Measurements from ENCODE around the gene RASGRP3.
A peak's percentile ranks its signal among the peaks of the same experiment; 100 is the strongest.
"Not testable (repeated sequence)": the region's sequence is repeated elsewhere in the genome, so short reads cannot be mapped to it uniquely, and the experiment has no call there.

The RASGRP3 gene

DNA sequence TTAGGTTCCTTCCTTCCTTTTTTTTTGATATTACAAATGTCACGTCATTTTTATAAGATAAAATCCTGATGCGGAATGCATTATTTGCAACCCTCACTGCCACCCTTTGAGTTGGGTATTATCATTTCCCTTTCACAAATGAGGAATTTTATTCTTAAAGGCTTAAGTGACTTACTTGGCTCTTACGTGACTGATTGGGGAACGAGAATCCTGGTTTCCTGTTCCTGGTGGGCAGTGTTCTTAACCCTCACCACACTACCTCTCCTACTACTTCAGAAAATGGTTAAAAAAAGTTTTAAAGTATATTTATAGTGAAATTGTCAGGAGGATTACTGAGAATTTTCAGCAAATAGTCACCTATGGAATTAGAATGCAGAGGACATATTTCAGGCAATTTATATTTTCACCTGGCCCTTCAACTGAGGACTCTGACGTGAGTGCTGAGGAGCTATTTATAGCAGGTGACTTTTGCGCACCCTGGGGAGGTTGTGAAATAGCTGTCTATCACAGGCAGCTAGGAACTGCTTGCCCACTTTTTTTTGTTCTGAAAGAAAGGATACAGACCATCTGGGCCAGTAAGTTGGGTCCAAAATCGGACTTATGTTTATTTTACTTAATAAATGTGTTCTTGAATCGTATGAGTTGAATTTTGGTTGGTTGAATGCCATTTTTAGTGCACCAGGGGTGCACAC, 18.7 kb upstream of the RASGRP3 start:
- DNase-seq (ENCODE audit: low read depth): peak; percentile 87

DNA sequence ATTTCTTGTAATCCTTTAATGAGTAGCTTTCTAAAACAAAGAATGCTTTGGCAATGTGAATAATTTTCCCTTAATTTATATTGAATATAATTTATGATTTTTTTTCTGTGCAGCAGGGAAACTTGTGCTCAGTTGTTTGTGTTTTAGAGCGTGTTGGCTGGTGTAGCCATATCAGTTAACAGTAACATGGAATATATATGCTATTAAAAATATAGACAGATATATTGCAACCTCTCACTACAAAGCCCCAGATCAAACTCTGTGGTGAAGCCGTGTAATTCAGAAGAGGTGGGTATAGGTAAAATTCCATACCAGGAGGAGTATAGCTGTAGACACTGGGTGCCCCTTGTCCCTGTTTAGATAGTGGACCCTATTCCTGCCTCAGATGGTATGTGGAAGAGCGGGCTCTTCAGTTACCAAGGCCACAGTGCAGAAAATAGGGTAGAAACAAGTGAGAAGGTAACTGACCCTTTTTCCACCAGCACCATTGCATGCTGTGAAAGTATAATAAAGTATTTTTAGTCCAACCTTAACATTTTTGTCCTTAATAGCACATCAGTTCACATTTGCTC, 18.1 kb upstream of the RASGRP3 start:
- no peak for DNase-seq (ENCODE audit: low read depth)

DNA sequence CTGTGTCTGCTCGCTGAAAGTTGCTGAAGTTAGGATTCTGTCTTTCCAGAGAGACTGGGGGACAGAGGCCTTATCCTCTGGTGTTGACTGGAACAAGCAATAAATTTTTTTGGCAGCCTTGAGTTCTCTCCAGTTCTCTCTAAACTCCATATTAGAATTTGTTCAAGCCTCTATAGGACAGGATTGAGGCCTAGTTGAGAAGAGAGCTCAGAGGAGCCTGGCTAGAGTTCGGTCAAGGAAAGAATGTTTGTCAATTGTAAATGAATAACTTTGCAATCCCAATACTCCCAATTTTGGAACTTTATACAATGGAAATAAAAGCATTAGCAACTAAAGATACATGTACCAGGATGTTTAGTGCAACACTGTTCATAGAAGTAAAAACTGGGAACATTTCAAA, 16.7 kb upstream of the RASGRP3 start:
- no peak for DNase-seq (ENCODE audit: low read depth)

DNA sequence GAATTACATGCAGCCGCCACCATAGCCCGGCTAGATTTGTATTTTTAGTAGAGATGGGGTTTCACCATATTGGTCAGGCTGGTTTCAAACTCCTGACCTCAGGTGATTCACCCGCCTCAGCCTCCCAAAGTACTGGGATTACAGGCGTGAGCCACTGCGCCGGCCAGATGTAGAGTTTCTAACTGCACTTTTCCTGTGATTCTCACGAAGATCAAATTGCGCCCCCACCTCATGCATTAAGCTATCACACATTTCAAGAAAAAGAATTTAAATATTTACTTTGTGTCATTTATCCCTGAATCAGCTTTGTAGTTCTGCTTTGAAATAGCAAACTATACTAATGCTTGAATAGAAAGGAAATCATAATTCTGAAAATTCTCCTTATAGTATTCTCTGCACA, 13.9 kb upstream of the RASGRP3 start:
- not testable (repeated sequence) for DNase-seq (ENCODE audit: low read depth)

DNA sequence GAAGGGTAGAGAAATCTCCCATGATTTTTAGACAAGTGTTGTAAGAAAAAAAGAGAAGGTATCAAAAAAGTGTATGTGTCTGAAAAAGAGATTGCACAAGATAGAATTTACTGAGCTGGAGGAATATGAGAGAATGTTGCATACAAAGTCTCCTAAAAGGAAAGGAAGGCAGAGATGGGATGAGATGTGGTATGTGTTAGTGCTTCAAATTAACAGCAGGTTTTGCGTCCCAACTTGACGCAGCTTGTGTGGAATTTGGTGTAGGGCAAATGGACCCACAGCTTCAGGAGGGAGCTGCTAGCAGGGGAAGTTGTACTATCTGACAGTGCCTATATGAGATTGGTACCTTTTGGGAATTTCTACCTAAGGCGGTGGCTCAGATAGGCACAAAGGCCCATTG, 9.0 kb upstream of the RASGRP3 start:
- DNase-seq (ENCODE audit: low read depth): peak; percentile 53

DNA sequence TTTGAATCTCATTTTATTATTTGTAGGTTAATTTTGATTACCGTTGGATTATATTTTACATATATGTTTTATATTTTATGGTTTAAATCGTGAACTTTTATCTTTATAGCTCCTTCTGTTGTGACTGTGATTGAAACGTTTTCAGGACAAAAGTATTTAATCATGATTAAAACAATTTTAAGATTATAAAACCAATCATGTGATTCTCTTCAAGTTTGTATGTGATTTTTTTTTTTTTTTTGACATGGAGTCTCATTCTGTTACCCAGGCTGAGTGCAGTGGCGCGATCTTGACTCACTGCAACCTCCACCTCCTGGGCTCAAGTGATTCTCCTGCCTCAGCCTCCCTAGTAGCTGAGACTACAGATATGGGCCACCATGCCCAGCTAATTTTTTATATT, 7.2 kb upstream of the RASGRP3 start:
- DNase-seq (ENCODE audit: low read depth): no peak

DNA sequence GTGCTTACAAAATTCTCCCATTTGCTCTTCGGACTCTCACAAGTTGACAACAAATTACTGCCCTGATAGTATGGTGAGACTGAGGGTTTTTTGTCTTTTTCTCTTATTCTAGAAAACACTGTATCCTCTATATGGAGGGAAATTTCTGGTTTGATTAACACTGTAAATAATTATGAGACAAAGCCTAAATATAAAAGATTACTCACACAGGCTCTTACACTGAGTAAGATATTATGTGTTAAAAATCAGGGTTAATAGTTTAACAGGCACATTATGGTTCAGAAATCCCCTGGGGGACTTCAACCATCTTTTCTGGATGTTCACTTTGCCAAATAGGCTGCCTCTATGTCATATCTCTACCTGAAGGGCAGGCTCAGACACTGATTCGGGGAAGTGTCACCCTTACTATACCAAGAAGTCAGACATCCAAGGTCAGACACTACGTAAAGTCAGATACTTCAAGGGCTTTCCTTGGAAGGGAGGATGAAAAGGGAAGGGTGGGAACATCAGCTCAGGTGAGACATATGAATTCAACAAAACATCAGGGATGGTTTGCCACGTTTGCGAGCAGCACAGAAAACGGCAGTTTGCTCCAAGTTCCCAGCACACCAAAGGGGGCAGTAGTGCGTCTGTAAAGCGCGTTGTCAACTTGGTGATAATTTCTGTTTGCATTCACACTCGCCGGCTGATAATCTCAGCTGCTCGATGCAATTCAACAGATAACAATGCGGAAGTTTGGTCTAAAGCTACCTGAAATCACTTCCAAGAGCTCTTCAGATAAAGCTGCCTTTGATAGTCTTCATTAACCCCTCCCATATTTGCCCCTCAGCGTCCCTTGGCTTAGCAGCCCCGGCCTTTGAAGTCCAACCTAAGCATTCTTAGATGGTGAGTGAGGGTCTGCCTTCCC, 972 bp upstream of the RASGRP3 start:
- DNase-seq (ENCODE audit: low read depth): peak; percentile 75

DNA sequence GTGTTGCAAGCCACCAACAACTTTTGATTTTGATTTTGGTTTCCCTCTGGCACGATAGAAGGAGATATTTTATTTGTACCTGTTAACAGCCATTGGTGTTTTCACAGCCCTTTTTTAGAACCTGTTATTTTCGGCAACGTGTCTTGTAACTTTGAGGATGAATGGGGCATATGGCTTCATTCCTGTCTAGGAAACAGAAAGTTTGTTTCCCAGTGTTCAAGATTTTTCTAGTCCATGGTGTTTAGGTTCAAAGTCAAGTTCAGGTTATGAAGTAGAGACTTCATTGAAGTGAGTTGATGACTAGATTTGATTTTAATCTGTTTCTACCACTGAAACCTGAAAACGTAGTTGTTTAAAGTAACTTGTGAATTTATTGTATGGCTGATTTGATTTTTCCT, 343 bp downstream of the RASGRP3 start:
- no peak for DNase-seq (ENCODE audit: low read depth)

DNA sequence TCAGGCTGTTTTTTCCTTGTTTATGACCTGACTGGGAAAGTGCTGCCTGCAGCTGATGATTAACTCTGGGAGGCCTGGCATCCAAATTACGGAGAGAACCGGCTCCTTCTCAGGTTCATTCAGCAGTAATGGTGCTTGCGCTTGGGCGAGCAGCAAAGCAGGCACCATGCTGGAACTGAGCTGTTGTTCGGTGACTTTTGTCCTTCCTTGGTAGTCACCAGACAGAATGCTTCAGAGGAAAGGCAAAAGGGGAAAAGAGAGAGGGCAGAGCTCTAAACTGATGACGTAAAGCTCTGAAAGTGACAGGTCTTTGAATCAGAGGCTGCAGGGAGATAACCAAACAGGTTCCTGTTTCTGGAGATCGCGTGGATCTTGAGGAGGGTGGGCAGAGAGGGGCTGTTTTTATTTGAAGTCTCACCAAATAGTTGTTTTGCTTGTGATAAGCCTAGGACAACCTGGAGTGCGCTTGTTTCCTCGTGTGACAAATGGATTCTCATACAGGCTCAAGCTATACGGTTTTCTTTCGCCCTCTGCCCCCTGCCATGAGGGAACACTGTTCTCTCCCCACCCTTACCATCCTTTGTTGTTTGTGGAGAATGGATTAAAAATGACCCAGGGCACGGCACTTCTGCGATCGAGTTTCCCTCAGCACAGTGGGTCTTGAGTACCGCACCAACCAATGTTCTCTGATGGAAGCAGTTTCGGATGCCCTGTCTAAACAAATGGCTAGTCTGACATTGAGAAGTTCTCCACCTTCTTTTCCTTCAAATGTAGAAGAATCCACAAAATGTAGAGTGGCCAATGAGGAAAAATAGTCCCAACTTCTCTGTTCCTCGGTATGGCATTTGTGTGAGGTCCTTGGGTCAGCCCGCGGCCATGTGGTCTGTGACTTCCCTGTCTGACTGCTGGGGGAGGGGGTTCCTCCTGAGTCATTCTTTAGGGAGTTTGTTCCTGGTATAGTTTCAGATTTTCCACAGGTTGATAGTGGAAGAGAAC, 1.3 kb downstream of the RASGRP3 start:
- DNase-seq (ENCODE audit: low read depth): no peak

DNA sequence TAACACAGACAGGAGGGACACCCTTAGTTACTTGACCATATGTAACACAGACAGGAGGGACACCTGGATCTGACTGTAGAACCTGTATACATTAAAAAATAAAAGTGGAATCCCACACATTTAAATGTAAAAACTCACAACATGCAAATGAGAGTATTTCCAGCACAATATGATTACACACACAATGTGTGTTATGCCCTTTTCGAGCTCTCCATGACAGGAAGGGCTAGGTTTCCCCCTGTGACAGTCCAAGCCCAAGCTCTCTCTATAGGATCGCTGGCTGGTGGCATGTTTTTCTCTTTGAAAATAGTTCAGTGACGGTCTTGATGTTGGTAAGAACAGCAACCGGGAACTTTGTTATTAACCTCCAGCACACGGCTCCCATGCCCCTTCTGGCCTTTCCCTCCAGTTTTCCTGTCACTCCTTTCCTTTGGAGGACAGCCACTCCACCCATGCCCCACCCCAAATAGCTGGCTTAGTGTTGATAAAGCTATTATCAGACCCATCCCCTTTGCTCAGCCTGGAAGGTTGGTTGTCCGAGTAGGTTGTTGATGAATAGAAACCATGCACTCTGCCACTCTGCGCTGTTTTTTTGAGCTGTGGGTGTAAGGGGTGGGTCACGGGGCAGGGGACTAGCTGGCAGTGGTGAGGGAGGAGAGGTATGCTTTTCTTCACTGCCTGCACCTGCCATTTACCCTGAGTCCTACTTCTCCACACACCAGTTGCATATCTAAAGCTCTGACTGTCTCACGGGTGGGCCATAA, 2.7 kb downstream of the RASGRP3 start:
- DNase-seq (ENCODE audit: low read depth): no peak

DNA sequence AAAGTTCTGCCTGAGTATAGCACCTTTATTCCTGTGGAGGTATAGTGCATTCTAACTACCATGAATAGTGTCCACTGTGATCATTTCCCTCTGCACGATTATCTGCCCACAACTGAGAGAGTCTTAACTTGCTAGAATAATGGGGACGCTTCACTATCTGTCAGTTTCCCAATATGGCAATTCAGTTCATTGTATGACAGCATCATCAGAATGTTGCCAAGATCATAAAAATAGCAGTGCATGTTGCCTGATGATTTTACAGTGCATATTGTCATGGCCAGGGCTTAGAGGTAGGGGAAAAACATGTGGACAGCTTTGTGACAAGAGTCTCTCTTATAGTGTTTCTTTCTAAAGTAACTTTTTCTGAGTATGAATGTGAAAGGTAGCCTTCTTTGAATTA, 6.1 kb downstream of the RASGRP3 start:
- no peak for DNase-seq (ENCODE audit: low read depth)

DNA sequence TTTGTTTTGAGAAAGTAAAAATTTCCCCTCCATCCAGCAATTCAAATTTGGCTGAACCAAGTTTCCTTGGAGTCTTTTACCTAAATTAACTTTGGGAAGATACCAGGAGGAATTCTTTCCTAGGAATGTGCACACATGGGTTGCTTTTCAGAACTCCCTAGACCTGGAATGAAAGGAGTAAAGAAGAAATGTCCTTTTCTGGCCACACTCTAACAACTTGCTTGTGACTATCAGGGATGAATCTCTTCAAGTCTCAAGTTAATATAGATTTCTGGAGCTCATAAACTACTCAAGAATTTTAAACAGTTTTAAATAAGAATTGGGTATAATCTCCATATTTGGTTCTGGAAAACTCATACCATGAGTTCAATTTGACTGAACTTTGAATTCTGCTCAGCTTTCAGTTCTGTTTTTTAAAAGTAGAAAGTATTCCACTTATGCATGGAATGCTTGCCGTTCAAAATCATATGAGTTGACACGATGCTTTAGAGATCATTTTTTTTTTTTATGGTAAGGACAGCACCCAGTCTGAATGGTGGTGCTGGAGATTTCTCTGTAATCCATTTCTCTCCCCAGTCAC, 7.7 kb downstream of the RASGRP3 start:
- no peak for DNase-seq (ENCODE audit: low read depth)

DNA sequence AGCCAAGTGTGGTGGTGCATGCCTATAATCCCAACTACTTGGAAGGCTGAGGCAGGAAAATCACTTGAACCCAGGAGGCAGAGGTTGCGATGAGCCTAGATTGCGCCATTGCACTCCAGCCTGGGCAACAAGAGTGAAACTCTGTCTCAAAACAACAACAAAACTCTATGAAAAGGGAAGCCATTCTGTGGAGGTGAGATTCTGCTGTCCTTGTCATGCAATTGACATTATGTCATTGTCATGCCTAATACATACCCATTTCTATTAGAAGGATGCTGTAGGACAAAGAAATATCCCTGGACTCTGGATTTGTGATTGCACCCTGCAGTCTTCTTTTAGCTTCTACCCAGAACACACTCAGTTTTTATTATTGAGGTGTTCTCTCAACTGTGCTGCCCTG, 8.6 kb downstream of the RASGRP3 start:
- no peak for DNase-seq (ENCODE audit: low read depth)

DNA sequence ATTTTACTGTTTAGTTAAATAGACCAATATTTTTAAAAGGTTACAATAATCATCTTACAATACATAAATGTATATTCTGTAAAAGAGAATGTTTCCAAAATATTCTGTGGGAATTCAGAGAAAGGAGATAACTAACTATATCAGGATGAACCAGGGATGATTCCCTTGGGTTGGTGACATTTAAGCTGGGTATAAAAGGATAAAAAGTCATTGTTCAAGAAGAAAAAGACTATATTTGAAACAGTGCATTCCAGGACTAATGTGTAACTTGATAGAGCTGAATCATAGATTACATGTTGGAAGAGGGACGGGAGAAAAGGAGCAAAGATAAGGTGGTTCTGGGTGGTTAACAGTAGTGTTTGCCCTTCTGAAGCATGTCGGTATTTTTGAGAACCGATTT, 10.1 kb downstream of the RASGRP3 start:
- DNase-seq (ENCODE audit: low read depth): no peak

DNA sequence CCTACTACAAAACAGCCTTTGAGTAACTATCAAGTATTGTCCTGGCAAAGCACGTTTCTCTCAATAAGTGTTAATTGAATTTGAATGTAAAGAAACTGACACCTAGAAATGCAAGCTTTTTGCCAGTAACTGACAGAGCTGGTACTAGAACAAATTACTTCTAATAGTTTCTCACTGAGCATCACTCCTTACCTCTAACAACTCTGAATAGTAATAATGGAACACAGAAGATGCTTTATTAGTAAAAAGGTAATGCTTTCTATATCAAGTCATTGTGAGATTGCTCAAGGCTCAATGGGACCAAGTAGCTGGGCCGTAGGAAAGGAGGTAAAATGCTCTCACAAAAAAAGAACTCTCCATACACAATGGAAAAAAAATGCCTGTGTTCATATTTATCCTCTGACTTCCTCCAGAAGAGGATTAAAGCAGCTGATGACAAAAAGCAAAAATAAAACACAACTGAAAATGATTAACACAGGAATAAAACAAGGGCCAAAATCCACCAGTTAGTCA, 11.8 kb downstream of the RASGRP3 start:
- no peak for DNase-seq (ENCODE audit: low read depth)

DNA sequence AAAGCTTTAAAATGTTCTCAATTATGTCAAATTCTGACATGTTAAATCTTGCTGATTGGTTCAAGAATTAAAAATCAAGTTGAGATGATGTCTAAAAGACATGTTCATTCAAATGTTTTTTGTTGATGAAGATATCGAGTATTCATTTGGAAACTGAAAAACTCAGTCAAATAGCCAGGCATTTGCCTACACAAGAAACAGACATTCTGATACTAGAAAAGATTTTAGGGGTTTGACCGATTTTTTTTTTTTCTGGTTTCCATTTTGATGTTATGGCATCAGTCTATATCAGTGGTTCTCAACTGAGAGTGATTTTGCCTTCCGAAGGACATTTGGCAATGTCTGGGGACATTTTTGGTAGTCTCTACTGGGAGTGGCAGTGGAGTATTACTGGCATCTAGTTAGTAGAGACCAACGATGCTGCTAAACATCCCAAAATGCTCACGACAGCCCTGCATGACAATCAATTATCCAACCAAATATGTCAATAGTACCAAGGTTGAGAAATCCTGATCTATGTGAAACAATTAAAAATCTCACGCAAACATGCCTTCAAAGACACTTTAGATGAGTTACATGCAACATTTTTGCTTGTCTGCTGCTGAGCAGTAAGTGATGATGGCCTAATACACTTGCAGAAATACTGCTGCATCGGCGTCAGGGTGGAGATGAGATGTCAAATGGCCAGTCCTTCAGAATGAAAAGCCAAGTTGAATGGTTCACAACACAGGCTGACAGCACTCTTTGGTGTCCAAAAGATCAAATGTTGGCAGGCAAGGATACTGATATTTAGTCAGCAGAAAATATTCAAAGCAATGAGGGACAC, 12.5 kb downstream of the RASGRP3 start:
- DNase-seq (ENCODE audit: low read depth): no peak

DNA sequence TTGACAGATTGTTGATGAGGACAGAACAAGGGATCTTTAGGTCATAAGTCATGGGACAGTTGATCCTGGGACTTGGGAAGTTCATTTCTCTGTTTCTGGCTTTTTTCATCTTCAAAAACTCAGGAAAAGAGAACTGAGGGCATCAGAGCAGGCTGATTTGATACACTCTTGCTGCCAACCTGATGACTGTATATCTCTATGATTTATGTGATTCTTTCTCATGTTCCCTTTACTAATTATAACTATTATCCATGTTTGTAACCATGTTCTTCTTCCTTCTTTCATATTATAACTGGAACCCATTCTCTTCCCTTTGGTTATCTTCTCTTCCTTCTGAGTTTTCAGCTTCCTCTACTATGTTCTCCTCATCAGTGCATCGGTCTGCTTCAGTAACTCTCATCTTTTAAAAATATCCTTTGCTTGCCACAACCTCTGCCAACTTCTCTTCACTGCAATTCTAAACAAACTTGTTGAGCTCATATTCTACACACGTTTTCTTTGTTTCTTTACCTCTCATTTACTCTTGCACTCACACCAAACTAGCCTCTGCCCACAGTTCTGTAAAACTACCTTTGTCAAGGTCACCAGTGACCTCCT, 13.5 kb downstream of the RASGRP3 start:
- DNase-seq (ENCODE audit: low read depth): no peak

DNA sequence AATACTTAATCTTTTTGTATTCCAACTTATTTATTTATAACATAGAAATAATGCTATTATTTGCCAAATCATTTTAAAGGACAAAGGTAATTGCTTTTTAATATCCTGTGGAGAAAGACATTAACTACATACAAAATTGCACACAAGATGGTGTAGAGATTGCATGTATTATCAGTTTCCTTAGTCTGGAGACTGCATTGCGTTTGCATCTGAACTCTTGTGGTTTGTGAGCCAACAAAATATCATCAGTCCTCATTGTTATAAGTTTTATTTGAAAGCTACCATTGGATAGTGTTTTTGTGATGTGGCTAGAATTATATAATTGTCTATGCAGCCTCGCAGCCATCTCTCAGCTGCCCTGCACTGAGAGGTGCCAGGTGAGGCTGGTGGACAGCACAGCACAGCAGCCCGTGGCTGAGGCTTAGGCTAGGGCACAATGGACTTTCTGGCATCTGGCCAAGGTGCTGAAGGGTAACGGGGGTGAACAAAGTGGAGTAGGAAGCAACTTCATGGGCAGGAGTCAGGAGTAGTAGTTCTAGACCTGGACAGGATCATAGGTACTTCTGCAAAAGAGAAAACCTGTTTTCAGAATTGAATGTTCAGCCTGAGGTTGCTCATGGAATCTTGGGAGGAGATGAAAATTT, 15.1 kb downstream of the RASGRP3 start:
- no peak for DNase-seq (ENCODE audit: low read depth)
